Measurements from ENCODE around the gene SPPL2A.

The SPPL2A gene

DNA sequence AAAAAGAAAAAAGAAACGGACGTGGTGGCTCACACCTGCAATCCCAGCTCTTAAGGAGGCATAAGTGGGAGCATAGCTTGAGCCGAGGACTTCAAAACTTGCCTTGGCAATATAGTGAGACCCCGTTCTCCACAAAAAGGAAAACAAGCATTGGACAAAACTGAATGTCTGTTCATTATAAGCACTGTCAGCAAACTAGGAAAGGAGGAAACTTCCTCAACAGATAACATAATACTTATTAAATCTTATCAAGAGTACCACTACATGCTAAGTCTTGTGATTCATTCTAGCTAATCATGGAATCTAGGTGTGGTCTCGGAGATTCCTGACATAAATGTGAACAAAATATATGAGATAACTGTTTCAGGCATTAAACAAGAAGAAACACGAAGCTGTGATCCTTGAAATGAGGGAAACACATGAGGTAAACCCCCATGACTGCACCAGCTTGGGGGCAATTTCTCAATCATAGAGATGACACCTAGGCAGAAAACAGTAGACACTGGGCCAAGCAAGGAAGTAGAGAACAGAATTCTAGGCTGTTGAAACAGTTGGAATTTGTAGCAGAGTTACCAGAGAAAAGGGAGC, 112.3 kb downstream of the SPPL2A start:
- TF ChIP-seq ZNF8 (CRISPR knock-in tag; IDR thresholded peaks at IDR 0.05) (no peak), ZFP3 (CRISPR knock-in tag; IDR thresholded peaks at IDR 0.05) (no peak), PPARA (CRISPR knock-in tag; IDR thresholded peaks at IDR 0.05; ENCODE audit: borderline replicate concordance) (no peak), ISL1 (CRISPR knock-in tag; IDR thresholded peaks at IDR 0.05) (no peak), TOX (CRISPR knock-in tag; IDR thresholded peaks at IDR 0.05; ENCODE audit: borderline replicate concordance) (no peak), OSR1 (CRISPR knock-in tag; IDR thresholded peaks at IDR 0.05) (no peak)
- TF ChIP-seq, protein P1, sequence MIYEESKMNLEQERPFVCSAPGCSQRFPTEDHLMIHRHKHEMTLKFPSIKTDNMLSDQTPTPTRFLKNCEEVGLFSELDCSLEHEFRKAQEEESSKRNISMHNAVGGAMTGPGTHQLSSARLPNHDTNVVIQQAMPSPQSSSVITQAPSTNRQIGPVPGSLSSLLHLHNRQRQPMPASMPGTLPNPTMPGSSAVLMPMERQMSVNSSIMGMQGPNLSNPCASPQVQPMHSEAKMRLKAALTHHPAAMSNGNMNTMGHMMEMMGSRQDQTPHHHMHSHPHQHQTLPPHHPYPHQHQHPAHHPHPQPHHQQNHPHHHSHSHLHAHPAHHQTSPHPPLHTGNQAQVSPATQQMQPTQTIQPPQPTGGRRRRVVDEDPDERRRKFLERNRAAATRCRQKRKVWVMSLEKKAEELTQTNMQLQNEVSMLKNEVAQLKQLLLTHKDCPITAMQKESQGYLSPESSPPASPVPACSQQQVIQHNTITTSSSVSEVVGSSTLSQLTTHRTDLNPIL (CRISPR knock-in tag; IDR thresholded peaks at IDR 0.05; ENCODE audit: low read depth), result no peak
- ATAC-seq, result no peak

DNA sequence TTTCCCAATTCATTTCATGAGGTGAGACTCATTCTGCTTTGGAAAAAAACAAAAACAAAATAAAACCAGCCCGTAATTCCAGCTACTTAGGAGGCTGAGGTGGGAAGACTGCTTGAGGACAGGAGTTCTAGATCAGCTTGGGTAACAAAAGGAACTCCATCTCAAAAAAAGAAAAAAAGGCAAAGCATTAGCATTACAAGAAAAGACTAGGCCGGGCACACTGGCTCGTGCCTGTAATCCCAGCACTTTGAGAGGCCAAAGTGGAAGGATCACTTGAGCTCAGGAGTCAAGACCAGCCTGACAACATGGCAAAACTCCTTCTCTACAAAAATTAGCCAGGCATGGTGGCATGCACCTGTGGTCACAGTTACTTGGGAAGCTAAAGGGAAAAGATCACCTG, 112.8 kb downstream of the SPPL2A start:
- ATAC-seq, result no peak
- TF ChIP-seq OSR1 (CRISPR knock-in tag; IDR thresholded peaks at IDR 0.05) (no peak), SNAI2 (CRISPR knock-in tag; IDR thresholded peaks at IDR 0.05) (no peak), CSDC2 (CRISPR knock-in tag; IDR thresholded peaks at IDR 0.05) (no peak)

Data from SK-N-SH treated with all-trans-retinoic acid at 6 μM for 48 hours (cell line).